ENCODE data around the gene GIPC1. TPM values are rescaled to one million over a fixed set of nuclear protein-coding genes. Genes with fewer than 3 reads are reported as not detected.

The GIPC1 gene
- total and polyA plus RNA-seq, 9 donors, result 14.7 to 64.5 (median 40.9) TPM

- TF ChIP-seq EP300 (IDR thresholded peaks at IDR 0.05) (no peak), POLR2A (IDR thresholded peaks at IDR 0.05) (no peak), CTCF (IDR thresholded peaks at IDR 0.05) (no peak)
- 1% methylated on average over 19 to 28 of the region's 28 CpGs for WGBS, 3 donors
- no peaks in the 10 kb centered on the region for H3K36me3 ChIP-seq
- no peaks in the 10 kb centered on the region for H3K27me3 ChIP-seq
- H3K4me1 ChIP-seq (ENCODE audit: insufficient read depth), result no peaks in the 10 kb centered on the region
- intact Hi-C loops (cut with DNase I), result no loop called here
- peak in 1 of 5 donors; percentile 37 for DNase-seq
- peak overlapping the region; percentile 51 to 61 for H3K27ac ChIP-seq
- H3K4me3 ChIP-seq, result peak overlapping the region; percentile 74
- no peaks in the 10 kb centered on the region for H3K9me3 ChIP-seq
Measured at GRCh38 chr19:14495672-14496028, 277 bp downstream of the GIPC1 start.

DNA sequence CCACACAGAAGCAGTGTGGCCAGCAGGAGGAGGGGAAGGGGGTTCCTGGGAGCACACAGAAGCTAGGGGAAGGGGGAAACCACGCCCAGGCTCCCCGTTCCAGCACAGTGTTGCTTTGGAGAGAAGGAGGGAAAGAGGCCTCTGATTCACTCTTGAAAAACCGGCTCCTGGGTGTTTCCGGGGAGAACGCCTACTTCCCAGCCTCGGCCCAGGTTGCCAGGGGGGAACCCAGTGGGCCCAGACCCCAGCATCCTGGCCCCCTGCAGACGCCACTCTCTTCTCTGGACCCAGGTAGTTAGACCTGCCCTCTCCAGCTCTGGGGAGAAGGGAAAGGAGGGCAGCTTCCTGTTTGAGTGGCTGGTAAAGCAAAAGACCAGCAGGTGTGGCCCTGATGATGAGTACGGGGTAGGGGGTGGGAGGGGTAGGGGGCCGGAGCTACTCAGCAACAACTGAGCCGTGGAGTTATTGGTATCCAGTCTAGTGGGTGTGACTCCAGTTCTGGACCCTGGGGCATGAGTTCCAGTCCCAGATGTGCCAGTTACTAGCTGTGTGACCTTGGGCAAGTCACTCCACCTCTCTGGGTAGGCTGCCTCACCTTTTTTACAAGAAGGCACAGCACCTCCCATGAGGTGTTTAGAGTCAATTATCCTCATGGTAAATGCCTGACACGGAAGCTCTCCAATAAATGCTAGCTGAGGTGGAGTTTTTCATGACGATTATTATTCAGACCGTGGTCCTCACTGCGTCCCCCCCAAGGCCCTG is 836 bp downstream of the GIPC1 start:
- DNase-seq, result no peak
- no peaks in the 10 kb centered on the region for H3K4me1 ChIP-seq (ENCODE audit: insufficient read depth)
- peak overlapping the region; percentile 51 to 61 for H3K27ac ChIP-seq
- 14 to 20% (median 19%) methylated on average over 14 of the region's 14 CpGs for WGBS, 3 donors
- peak overlapping the region; percentile 74 for H3K4me3 ChIP-seq
- no peaks in the 10 kb centered on the region for H3K27me3 ChIP-seq
- TF ChIP-seq POLR2A (IDR thresholded peaks at IDR 0.05) (no peak), CTCF (IDR thresholded peaks at IDR 0.05) (no peak), EP300 (IDR thresholded peaks at IDR 0.05) (no peak)
- H3K36me3 ChIP-seq, result no peaks in the 10 kb centered on the region
- no peaks in the 10 kb centered on the region for H3K9me3 ChIP-seq
- intact Hi-C loops (cut with DNase I), result no loop called here

DNA sequence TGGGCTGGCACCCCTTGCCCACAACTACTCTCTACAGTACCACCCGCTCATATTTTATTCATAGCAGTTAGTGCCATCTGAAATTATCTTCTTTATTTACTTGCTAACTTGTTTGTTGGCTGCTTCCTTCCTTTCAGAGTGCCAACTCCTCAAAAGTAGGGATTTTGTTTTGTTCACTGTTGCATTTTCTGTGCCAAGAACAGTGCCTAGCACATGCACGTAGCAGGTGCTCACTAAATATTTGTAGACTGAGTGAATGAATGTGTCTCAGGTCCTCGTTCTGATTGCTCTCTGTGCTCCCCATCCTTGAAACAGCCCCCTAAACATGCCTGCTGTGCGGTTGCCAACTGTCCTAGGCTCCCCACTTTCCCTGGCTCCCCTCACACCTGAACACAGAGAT is 1.5 kb downstream of the GIPC1 start:
- no peak for DNase-seq
- Histone ChIP-seq H3K4me3 (no peak overlapping the region), H3K27ac (no peak overlapping the region), H3K4me1 (ENCODE audit: insufficient read depth) (no peaks in the 10 kb centered on the region), H3K9me3 (no peaks in the 10 kb centered on the region), H3K36me3 (no peaks in the 10 kb centered on the region), H3K27me3 (no peaks in the 10 kb centered on the region)
- intact Hi-C loops (cut with DNase I), result no loop called here
- TF ChIP-seq EP300 (IDR thresholded peaks at IDR 0.05), result no peak
- TF ChIP-seq POLR2A (IDR thresholded peaks at IDR 0.05), result no peak
- no peak for TF ChIP-seq CTCF (IDR thresholded peaks at IDR 0.05)
- WGBS, 3 donors, result 85 to 90% (median 89%) methylated on average over 4 of the region's 4 CpGs

DNA sequence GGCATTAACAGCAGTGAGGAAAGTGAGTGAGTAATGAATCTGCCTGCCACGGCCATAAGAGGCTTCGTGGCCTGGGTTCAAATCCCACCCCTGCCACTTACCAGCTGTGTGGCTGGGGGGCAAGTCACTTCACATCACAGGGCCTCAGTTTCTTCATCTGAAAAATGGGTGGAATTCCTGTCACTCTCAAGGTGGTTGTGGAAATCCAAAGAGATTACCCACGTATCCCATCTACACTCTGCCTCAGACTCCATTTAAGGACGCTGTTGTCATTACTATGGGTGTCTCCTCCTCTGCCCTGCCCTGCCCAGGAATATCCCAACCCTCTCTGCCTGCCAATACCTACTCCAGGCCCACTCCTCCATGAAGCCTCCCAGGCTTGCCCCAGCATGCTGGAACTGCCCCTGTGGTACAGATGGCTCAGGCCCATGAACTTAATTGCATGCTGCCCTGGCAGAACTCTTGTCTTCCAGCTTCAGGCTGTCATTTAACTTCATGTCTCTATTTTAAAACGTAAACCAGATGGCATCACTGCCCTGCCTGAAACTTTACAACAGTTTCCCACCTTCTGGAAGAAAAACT is 3.1 kb downstream of the GIPC1 start:
- 89 to 93% (median 89%) methylated on average over 5 of the region's 5 CpGs for WGBS, 3 donors
- Histone ChIP-seq H3K36me3 (no peaks in the 10 kb centered on the region), H3K27ac (no peak overlapping the region), H3K4me1 (ENCODE audit: insufficient read depth) (no peaks in the 10 kb centered on the region), H3K27me3 (no peaks in the 10 kb centered on the region), H3K4me3 (no peak overlapping the region), H3K9me3 (no peaks in the 10 kb centered on the region)
- intact Hi-C loops (cut with DNase I), result no loop called here
- no peak for TF ChIP-seq CTCF (IDR thresholded peaks at IDR 0.05)
- no peak for TF ChIP-seq POLR2A (IDR thresholded peaks at IDR 0.05)
- TF ChIP-seq EP300 (IDR thresholded peaks at IDR 0.05), result no peak
- DNase-seq, result no peak

Data from ovary (tissue), 9 donors.